Testis (tissue), 3 donors: ENCODE data around the gene RIMS3. TPM values are rescaled to one million over a fixed set of nuclear protein-coding genes. Genes with fewer than 3 reads are reported as not detected.
A peak's percentile ranks its signal among the peaks of the same experiment; 100 is the strongest.

ENCODE experiments used
- DNase-seq: peaks from one replicate; pipeline ENCODE4 v3.0.0-alpha.2; 2019
- H3K27ac ChIP-seq, 2 donors: fragments of 200-600 bp; sonication (generic); one replicate each; pipeline ENCODE4 v1.5.1; 2019
- H3K27me3 ChIP-seq: fragments of 200-600 bp; sonication (generic); one replicate; pipeline ENCODE4 v1.5.1; 2019
- H3K36me3 ChIP-seq: fragments of 200-600 bp; sonication (generic); one replicate; pipeline ENCODE4 v1.5.1; 2017; ENCODE audit warnings: low read depth; ENCODE audit errors: missing control alignments
- H3K4me1 ChIP-seq: fragments of 200-600 bp; sonication (generic); one replicate; pipeline ENCODE4 v1.5.1; 2019
- H3K4me3 ChIP-seq, 2 donors: fragments of 200-600 bp; sonication (generic); one replicate each; pipeline ENCODE4 v1.5.1; 2017 to 2019
- H3K9me3 ChIP-seq: fragments of 200-600 bp; sonication (generic); one replicate; pipeline ENCODE4 v1.5.1; 2017
- POLR2A ChIP-seq: fragments of 450-650 bp; IDR thresholded peaks from one replicate; pipeline ENCODE4 v1.6.1; 2017; ENCODE audit warnings: antibody characterized with exemption, mild to moderate bottlenecking, moderate library complexity
- WGBS, 2 donors: methylation state at CpG; one replicate each; pipeline ENCODE4 v1.1.5; 2018; 5-methylcytosine and 5-hydroxymethylcytosine counted together
- intact Hi-C: fragments of 100-400 bp; cut with DNase I; formaldehyde crosslinking; loops from one replicate; pipeline ENCODE4 v1.15.1; 2023; ENCODE audit warnings: low total_unique reads
- polyA plus RNA-seq: library from polyadenylated mRNA; stranded (reverse); fragments of 350-450 nt; fragmentation: Illumina TruSeq; extraction: RNeasy Lipid Tissue Mini Kit (QIAGEN cat#74804); gene quantifications from one replicate; pipeline ENCODE4 v1.2.3, GENCODE V29; 2014; ENCODE audit warnings: low read depth, low replicate concordance; ENCODE audit not compliant: insufficient read depth
- total RNA-seq, 2 donors: library from RNA; depleted of rRNA; stranded (reverse); fragments of >200 nt; gene quantifications; one replicate each; pipeline ENCODE4 v1.2.3, GENCODE V29; 2016
- TF ChIP-seq, protein P1 (sequence below), 3 experiments: fragments of 450-650 bp in 2 of 3; fragments of 200-600 bp in 1 of 3; sonication (generic) in 1 of 3; IDR thresholded peaks; one replicate each; pipeline ENCODE4 v1.5.1; 2016 to 2019; ENCODE audit warnings: antibody characterized with exemption in 3 of 3, mild to moderate bottlenecking in 2 of 3, moderate library complexity in 1 of 3

The RIMS3 gene
- total and polyA plus RNA-seq, 3 donors from 2014 or later = 4.6 to 9.4 (median 8.3) TPM

DNA sequence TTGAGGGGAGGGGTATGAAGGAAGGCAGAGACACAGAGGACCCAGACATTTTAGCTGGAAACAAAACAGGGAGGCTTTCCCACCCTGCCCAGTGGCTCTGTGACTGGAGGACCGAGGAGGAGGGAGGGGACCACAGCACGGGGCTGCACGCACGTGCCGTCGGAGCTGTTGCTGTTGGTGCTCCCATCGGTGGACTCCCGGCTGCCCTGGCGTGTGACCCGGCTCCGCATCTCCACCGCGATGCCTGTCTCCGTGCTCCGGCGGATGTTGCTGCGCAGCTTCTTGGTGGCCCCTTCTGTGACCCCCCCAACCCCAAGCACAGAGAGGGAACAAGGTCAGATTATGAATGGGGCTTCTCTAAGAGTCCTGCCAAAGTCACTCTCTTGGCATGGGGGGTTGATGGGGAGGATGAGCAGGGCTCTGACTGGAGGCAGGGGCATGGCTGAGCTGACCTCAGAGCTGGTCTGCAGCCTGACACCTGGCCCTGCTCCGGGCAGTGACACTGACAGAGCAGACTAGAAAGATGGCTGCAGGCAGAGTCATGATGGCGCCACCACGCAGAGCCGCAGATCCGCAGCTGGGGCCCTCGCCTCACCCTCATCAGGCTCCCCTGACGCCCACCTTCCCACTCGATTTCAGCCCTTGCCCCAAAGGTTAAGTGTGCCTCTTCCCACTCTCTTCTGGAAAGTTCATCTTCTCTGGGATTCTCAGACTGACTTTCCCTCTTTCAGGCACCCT lies 29.6 kb downstream of the RIMS3 start:
- Histone ChIP-seq H3K27me3 (no peaks in the 10 kb centered on the region), H3K36me3 (no peaks in the 10 kb centered on the region), H3K4me1 (peaks cover 12% of the 10 kb centered on the region), H3K4me3 (no peak overlapping the region), H3K27ac (no peak overlapping the region), H3K9me3 (no peaks in the 10 kb centered on the region)
- intact Hi-C loops = no loop called here
- whole genome bisulfite sequencing, 2 donors = 94 to 95% methylated on average over 10 to 25 of the region's 25 CpGs
- TF ChIP-seq POLR2A = no peak
- TF ChIP-seq, protein P1, sequence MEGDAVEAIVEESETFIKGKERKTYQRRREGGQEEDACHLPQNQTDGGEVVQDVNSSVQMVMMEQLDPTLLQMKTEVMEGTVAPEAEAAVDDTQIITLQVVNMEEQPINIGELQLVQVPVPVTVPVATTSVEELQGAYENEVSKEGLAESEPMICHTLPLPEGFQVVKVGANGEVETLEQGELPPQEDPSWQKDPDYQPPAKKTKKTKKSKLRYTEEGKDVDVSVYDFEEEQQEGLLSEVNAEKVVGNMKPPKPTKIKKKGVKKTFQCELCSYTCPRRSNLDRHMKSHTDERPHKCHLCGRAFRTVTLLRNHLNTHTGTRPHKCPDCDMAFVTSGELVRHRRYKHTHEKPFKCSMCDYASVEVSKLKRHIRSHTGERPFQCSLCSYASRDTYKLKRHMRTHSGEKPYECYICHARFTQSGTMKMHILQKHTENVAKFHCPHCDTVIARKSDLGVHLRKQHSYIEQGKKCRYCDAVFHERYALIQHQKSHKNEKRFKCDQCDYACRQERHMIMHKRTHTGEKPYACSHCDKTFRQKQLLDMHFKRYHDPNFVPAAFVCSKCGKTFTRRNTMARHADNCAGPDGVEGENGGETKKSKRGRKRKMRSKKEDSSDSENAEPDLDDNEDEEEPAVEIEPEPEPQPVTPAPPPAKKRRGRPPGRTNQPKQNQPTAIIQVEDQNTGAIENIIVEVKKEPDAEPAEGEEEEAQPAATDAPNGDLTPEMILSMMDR (IDR thresholded peaks at IDR 0.05) = no peak
- no peak for DNase-seq

DNA sequence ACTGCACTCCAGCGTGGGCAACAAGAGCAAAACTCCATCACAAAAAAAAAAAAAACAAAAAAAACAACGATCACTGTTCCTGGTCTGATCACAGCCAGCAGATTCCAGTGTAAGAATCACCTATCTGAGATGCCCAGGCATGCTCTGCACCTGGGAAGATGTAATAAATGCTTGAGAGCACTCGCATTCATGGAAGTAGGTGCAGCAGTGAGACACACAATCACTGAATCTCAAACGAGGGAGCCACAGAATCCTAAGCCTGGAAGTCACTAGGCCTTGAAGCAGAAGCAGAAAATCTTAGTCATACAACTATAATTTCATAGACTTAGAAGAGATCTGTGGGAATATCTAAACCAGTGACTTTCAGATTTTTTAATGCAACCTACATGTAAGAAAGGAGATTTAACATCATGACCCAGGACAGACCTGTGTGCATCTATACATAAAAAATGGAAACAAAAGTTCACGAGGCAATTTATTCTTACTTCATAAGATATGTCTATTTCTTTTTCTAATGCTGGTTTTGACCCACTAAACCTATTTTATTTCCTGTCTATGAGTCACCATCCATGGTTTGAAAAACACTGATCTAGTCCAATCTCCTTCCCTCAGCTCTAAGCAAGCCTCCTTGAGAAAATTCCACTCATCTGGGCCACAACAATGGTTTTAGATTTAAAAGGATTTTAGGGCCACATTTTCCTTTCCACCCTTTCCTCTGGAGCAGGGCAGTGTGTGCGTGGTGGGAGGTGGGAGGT lies 30.4 kb downstream of the RIMS3 start:
- H3K27me3 ChIP-seq = no peaks in the 10 kb centered on the region
- intact Hi-C loops = no loop called here
- H3K9me3 ChIP-seq = no peaks in the 10 kb centered on the region
- no peaks in the 10 kb centered on the region for H3K36me3 ChIP-seq
- peaks cover 12% of the 10 kb centered on the region for H3K4me1 ChIP-seq
- 78 to 85% methylated on average over 6 of the region's 6 CpGs for WGBS, 2 donors
- H3K27ac ChIP-seq = no peak overlapping the region
- TF ChIP-seq, protein P1 (IDR thresholded peaks at IDR 0.05) = no peak
- TF ChIP-seq POLR2A = no peak
- H3K4me3 ChIP-seq = no peak overlapping the region
- DNase-seq = no peak

DNA sequence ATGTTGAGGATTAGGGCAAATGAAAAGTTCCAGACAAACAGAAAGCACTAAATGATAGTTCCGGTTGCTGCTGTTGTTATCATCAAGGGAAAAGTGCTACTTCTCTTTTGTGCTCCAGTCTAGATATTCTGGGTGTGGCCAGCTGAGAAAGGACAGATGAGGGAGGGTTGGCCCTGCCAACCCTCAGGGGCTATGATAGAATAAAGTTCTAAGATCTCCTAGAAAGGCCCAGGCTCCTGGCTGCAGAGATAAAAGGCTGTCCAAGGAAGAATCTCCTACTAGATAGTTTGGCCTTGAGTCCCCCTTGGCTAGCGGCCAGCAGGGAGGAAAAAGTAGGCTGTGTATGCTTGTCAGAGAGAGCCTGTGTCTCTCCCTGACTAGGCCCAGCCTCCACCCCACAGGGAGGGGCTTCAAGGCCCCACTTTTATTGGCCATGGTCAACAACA lies 31.5 kb downstream of the RIMS3 start:
- peak overlapping the region; percentile 2 to 32 for H3K27ac ChIP-seq
- intact Hi-C loops = no loop called here
- peaks cover 12% of the 10 kb centered on the region for H3K4me1 ChIP-seq
- no peaks in the 10 kb centered on the region for H3K9me3 ChIP-seq
- 31 to 42% methylated on average over 2 of the region's 2 CpGs for WGBS, 2 donors
- peak; percentile 90 for DNase-seq
- H3K27me3 ChIP-seq = no peaks in the 10 kb centered on the region
- no peaks in the 10 kb centered on the region for H3K36me3 ChIP-seq
- H3K4me3 ChIP-seq = no peak overlapping the region
- TF ChIP-seq, protein P1 (IDR thresholded peaks at IDR 0.05) = no peak
- no peak for TF ChIP-seq POLR2A

DNA sequence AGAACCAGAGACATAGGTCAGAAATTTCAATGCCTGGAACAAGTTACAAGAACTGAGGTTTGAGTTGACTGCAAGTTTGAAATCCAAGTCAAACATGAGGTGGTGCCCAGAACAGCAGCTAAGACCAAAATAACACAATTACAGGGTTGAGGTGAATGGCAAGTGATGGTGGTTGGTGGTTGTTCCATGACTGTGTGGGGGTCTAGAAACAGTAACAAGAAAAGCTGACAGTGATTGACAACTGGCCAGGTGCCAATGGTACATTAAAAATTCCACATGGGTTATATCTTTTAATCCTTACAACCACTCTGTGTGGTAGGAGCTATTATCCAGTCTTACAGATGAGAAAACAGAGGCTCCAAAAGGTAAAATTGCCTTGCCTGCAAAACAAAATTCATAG lies 32.0 kb downstream of the RIMS3 start:
- no peak overlapping the region for H3K4me3 ChIP-seq
- intact Hi-C loops = no loop called here
- DNase-seq = no peak
- TF ChIP-seq, protein P1 (IDR thresholded peaks at IDR 0.05) = no peak
- TF ChIP-seq POLR2A = no peak
- no peaks in the 10 kb centered on the region for H3K9me3 ChIP-seq
- peaks cover 12% of the 10 kb centered on the region for H3K4me1 ChIP-seq
- H3K27ac ChIP-seq = peak overlapping the region; percentile 2 to 21
- no peaks in the 10 kb centered on the region for H3K36me3 ChIP-seq
- no peaks in the 10 kb centered on the region for H3K27me3 ChIP-seq
